Omental fat pad (tissue), 4 donors: ENCODE data around the gene NOL4L. TPM values are rescaled to one million over a fixed set of nuclear protein-coding genes. Genes with fewer than 3 reads are reported as not detected.

Experiments
- ATAC-seq: fragments of 150-250 bp; one replicate; pipeline ENCODE4 v1.9.1; 2016; ENCODE audit warnings: mild to moderate bottlenecking, moderate library complexity; ENCODE audit not compliant: low FRiP score
- DNase-seq: peaks from one replicate; pipeline ENCODE4 v3.0.0-alpha.2; 2019; ENCODE audit warnings: low spot score
- CTCF ChIP-seq, 3 donors: fragments of 450-650 bp; IDR thresholded peaks; one replicate each; pipeline ENCODE4 v1.5.1; 2016 to 2017; ENCODE audit warnings: antibody characterized with exemption in 3 of 3, mild to moderate bottlenecking in 3 of 3, moderate library complexity in 2 of 3
- total RNA-seq, 4 donors: library from RNA; depleted of rRNA; stranded (reverse); fragments of >200 nt; gene quantifications; one replicate each; pipeline ENCODE4 v1.1.0, GENCODE V29; 2016

The NOL4L gene
- total RNA-seq, 4 donors from 2014 or later: 6.8 to 15.3 (median 13.6) TPM

- ATAC-seq (no peak), DNase-seq (no peak)
- TF ChIP-seq CTCF (IDR thresholded peaks at IDR 0.05): no peak
Measured at GRCh38 chr20:32462900-32463641, 122.1 kb downstream of the NOL4L start.

GRCh38 chr20:32461836-32462600 lies 123.1 kb downstream of the NOL4L start:
- DNase-seq: no peak
- no peak for ATAC-seq
- no peak for TF ChIP-seq CTCF (IDR thresholded peaks at IDR 0.05)

- ATAC-seq (no peak), DNase-seq (no peak)
- TF ChIP-seq CTCF (IDR thresholded peaks at IDR 0.05): no peak
Measured at GRCh38 chr20:32460683-32461320, 124.3 kb downstream of the NOL4L start.

GRCh38 chr20:32460231-32460630 lies 124.9 kb downstream of the NOL4L start:
- no peak for ATAC-seq

DNA sequence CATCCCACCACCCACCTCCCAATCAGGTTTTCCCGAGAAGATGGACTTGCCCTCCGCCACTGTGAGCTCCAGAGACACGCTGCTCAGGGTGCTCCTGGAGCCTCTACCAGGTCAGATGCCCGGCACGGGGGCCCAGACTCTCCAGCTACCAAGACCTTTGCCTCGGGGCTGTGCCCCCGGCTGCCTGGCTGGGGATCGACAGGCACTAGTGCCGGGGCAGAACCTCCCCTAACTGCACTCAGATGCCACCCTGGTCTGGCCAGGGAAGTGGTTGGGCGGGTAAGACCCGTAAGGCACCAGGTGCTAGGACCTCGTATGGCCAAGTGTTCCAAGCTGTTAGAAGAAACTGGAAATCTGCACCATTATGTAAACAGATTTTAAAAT lies 126.3 kb downstream of the NOL4L start:
- no peak for ATAC-seq
- no peak for DNase-seq
- TF ChIP-seq CTCF (IDR thresholded peaks at IDR 0.05): no peak

More at GRCh38 chr20:32460231-32460630, 124.9 kb downstream of the NOL4L start:
- TF ChIP-seq CTCF (IDR thresholded peaks at IDR 0.05): no peak
- no peak for DNase-seq

DNA sequence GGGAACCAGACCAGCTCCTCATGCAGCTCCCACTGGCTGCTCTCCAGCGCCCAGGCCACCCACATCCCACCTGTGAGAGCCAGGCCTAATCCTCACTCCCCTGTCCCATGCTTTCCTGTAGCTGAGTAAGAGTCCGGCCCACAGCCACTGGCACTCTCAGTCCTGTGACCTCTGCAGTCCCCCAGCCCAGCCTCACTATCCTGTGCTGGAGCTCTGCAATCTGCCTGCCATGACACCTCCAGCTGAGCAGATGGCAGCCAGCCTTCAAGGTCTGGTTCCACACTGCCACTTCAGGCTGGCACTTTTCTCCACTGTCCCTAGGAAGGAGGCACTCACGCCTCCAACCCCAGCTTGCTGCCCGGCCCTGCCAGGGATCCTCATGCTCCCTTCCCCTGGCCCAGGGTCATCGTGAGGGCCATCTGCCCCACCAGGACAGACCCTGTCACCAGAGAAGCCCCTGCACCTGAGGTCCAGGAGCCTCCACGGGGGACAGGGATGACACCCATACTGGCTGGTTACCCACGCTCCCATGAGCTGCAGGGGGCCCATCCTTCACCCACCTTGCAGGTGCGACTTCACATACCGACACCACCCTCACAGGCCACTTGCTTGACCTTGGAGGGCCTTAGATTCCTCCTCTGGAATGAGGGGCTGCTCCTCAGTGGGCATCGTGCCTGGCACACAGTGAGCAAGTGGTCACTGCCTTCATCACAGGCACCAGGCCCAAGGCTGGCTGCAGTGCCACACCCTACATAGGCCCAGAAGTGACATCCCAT lies 126.9 kb downstream of the NOL4L start:
- DNase-seq: no peak
- TF ChIP-seq CTCF (IDR thresholded peaks at IDR 0.05): no peak
- ATAC-seq: no peak
